Adrenal gland (tissue), 5 donors: ENCODE results near the gene SLC37A1.

Experiments used
- CTCF ChIP-seq, 6 experiments: fragments of 450-650 bp in 4 of 6; fragments of 200-600 bp in 2 of 6; sonication (generic) in 1 of 6; IDR thresholded peaks; 1 replicate in 5 of 6; 2 replicates in 1 of 6; pipeline versions ENCODE4 v1.5.1 to v1.8.0; 2016 to 2021; ENCODE audit warnings: antibody characterized with exemption in 6 of 6, mild to moderate bottlenecking in 2 of 6, moderate library complexity in 1 of 6
- POLR2A ChIP-seq, 2 donors: fragments of 450-650 bp; IDR thresholded peaks; one replicate each; pipeline ENCODE4 v1.6.1; 2017; ENCODE audit warnings: antibody characterized with exemption in 2 of 2, mild to moderate bottlenecking in 2 of 2, moderate library complexity in 1 of 2
- donor health status: DM: no; HTN: no; CAD: no.

- TF ChIP-seq CTCF (IDR thresholded peaks at IDR 0.05) (no peak), POLR2A (IDR thresholded peaks at IDR 0.05) (no peak)
These were observed 14.1 kb upstream of the SLC37A1 start for GRCh38 chr21:42499444-42500112.
